Activated CD8-positive, alpha-beta T cell treated with anti-CD3 and anti-CD28 coated beads, Interleukin-2, amount 10 ng/mL, durations not matched to agents 7 days and 5 days (primary cell): ENCODE measurements around the gene PFKFB1. TPM values are rescaled to one million over a fixed set of nuclear protein-coding genes. Genes with fewer than 3 reads are reported as not detected.
"Not testable (repeated sequence)": the region's sequence is repeated elsewhere in the genome, so short reads cannot be mapped to it uniquely, and the experiment has no call there.

Experiments used
- ATAC-seq: fragments of 150-1000 bp; cut with Tn5 transposase; one replicate; pipeline ENCODE4 v1.10.0; 2021; ENCODE audit warnings: moderate library complexity
- CTCF ChIA-PET: fragments of 350-600 bp; sonication (Branson Sonifier 250); formaldehyde crosslinking; loops from one replicate; lab custom pipeline; 2021; ENCODE audit warnings: antibody characterized with exemption; lab: Charles Lee
- POLR2A ChIA-PET: fragments of 350-600 bp; sonication (Branson Sonifier 250); formaldehyde crosslinking; loops from one replicate; lab custom pipeline; 2021; ENCODE audit warnings: antibody characterized with exemption; lab: Charles Lee
- DNase-seq: peaks from one replicate; pipeline ENCODE4 v3.0.0-alpha.2; 2020
- H3K27ac Mint-ChIP-seq: one replicate; pipeline ENCODE4 v1.8.0; 2021; ENCODE audit warnings: mild to moderate bottlenecking, mixed read lengths
- H3K27me3 Mint-ChIP-seq: one replicate; pipeline ENCODE4 v1.8.0; 2021; ENCODE audit warnings: low read depth, mixed read lengths
- H3K36me3 Mint-ChIP-seq: one replicate; pipeline ENCODE4 v1.8.0; 2021; ENCODE audit warnings: low read depth, mixed read lengths
- H3K4me1 Mint-ChIP-seq: one replicate; pipeline ENCODE4 v1.8.0; 2021; ENCODE audit warnings: low read depth, mixed read lengths
- H3K4me3 Mint-ChIP-seq: one replicate; pipeline ENCODE4 v1.8.0; 2021; ENCODE audit warnings: mild to moderate bottlenecking, mixed read lengths
- H3K9me3 Mint-ChIP-seq: one replicate; pipeline ENCODE4 v1.8.0; 2022; ENCODE audit warnings: mixed read lengths; ENCODE audit not compliant: insufficient read depth
- total RNA-seq, 2 experiments: library from RNA; stranded (reverse); gene quantifications; one replicate each; pipeline ENCODE4 v1.2.3, GENCODE V29; 2021

The PFKFB1 gene
- total RNA-seq, 2 experiments from 2014 or later, result 0.44 to 0.61 TPM

DNA sequence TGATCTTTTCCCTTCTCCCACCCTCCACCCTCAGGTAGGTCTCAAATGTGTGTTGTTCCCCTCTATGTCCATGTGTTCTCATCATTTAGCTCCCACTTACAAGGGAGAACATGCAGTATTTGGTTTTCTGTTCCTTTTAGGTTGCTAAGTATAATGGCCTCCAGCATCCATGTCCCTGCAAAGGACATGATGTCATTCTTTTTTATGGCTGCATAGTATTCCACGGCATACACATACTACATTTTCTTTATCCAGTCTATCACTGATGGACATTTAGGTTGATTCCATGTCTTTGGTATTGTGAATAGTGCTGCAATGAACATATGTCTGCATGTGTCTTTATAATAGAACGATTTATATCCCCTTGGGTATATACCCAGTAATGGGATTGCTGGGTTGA lies 10.7 kb downstream of the PFKFB1 start:
- H3K36me3 Mint-ChIP-seq, H3K27ac Mint-ChIP-seq, ATAC-seq, H3K4me1 Mint-ChIP-seq, DNase-seq, CTCF ChIA-PET, H3K9me3 Mint-ChIP-seq, H3K27me3 Mint-ChIP-seq, POLR2A ChIA-PET, H3K4me3 Mint-ChIP-seq: not testable (repeated sequence)

DNA sequence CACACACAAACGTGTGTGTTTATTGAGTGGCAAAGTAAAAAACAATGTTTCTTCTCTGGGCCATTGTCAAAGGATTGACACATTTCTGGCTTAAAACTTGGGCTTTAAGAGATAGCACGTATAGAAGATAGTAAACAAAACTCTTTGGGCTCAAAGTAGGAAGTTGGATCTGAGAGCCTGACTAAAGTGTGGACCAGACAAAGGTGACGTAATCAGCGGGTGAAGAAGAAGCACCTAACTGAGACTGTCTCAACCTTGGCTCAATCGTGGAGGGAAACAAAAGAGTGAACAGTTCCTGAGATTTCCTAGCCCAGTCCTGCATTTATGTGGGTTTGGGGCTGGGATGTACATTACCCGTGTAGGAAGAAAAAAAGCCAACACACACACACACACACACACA lies 13.7 kb downstream of the PFKFB1 start:
- DNase-seq (no peak), ATAC-seq (no peak)
- no peak overlapping the region for H3K27ac Mint-ChIP-seq
- POLR2A ChIA-PET, result no interaction called here
- CTCF ChIA-PET, result no interaction called here
- no peaks in the 10 kb centered on the region for H3K36me3 Mint-ChIP-seq
- no peaks in the 10 kb centered on the region for H3K27me3 Mint-ChIP-seq
- H3K9me3 Mint-ChIP-seq, result peaks cover 6% of the 10 kb centered on the region
- no peaks in the 10 kb centered on the region for H3K4me1 Mint-ChIP-seq
- no peak overlapping the region for H3K4me3 Mint-ChIP-seq

DNA sequence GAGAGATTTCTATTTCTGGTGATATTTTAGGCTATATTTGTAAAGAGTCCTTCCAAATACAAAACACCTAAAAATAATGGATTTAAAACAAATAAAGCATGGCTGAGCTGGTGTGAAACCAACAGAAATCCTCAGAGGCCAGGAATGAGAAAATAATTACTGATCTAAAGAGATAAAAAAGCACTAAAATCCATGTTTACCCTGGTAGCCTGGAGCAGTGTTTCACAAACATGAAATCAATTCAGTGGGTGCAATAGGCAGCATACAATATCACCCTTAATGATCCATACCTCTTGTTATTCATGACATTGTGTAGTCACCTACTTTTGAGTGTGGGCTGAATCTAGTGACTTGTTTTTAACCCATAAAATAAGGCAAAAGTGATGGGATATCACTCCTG lies 14.6 kb downstream of the PFKFB1 start:
- no peak for ATAC-seq

DNA sequence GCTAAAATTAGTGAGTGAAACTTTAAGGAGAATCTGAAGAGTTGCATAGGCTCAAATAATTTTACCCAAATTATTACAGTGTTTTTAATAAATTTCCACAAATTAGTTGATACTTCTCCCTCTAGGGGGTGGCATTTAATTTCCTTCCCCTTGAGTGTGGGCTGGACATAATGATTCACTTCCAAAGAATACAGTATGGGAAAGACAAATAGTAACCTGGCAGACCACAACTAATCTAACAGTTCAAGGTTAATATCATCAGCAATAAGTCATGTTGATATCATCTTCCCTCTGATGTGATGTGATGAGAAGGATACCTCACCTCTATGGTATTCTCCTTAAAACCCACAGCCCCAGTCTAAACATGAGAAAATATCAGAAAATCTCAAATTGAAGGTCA lies 15.5 kb downstream of the PFKFB1 start:
- no peaks in the 10 kb centered on the region for H3K36me3 Mint-ChIP-seq
- no peaks in the 10 kb centered on the region for H3K9me3 Mint-ChIP-seq
- H3K4me1 Mint-ChIP-seq, result no peaks in the 10 kb centered on the region
- no peaks in the 10 kb centered on the region for H3K27me3 Mint-ChIP-seq
- no peak overlapping the region for H3K4me3 Mint-ChIP-seq
- DNase-seq (no peak), ATAC-seq (no peak)
- no peak overlapping the region for H3K27ac Mint-ChIP-seq
- POLR2A ChIA-PET, result no interaction called here
- CTCF ChIA-PET, result no interaction called here

More for the DNA sequence above, 14.6 kb downstream of the PFKFB1 start:
- H3K36me3 Mint-ChIP-seq, result no peaks in the 10 kb centered on the region
- ChIA-PET CTCF (no interaction called here), POLR2A (no interaction called here)
- peaks cover 6% of the 10 kb centered on the region for H3K9me3 Mint-ChIP-seq
- H3K27ac Mint-ChIP-seq, result no peak overlapping the region
- no peak for DNase-seq
- H3K27me3 Mint-ChIP-seq, result no peaks in the 10 kb centered on the region
- H3K4me1 Mint-ChIP-seq, result no peaks in the 10 kb centered on the region
- no peak overlapping the region for H3K4me3 Mint-ChIP-seq

DNA sequence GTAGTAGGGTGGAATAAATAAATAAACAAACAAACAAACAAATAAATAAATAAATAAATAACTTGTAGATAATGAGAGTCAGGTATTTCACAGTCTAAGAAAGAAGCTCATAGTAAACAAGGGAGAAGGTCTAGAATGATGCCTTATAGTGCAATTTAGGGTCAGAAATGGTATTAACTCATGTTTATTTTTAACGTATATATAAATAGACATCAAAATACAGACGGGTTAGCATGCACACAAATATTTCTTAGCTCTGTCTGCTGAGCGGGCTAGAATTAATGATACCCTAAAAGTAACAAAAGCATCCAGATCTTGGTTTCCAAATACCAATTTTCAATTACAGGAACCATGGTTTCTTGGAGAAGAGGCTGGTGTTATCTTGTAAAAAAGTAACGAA lies 16.6 kb downstream of the PFKFB1 start:
- Mint-ChIP-seq H3K4me3 (no peak overlapping the region), H3K27ac (no peak overlapping the region), H3K27me3 (no peaks in the 10 kb centered on the region), H3K36me3 (no peaks in the 10 kb centered on the region), H3K9me3 (no peaks in the 10 kb centered on the region), H3K4me1 (no peaks in the 10 kb centered on the region)
- ChIA-PET POLR2A (no interaction called here), CTCF (no interaction called here)
- ATAC-seq (no peak), DNase-seq (no peak)

DNA sequence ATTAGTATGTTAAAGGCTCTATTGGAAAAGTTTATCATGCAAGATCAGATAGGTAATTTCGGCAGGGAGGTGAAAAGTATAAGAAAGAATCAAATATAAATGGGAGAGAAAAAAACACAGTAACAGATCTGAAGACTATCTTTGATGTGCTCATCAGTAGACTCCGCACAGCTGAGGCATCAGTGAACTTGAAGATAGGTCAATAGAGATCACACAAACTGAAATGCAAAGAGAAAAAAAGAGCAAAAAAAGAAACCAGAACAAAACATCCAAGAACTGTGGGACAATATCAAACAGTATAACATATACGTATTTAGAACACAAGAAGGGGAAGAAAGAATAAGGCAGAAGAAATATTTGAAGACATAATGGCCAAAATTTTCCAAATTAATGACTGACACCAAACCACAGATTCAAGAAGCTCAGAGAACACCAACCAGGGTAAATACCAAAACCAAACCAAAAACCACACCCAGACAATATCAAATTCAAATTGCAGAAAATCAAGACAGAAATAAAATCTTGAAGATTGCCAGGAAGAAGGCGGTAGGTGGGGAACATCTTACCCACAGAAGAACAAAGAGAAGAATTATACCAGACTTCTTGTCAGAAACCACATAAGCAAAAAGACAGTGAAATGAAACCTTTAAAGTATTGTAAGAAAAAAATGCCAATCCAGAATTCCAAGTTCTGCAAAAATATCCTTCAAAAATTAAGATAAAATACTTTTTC lies 29.1 kb downstream of the PFKFB1 start:
- ChIA-PET CTCF (no interaction called here), POLR2A (no interaction called here)
- DNase-seq, result no peak
- H3K27ac Mint-ChIP-seq, result no peak overlapping the region
- peaks cover 8% of the 10 kb centered on the region for H3K4me1 Mint-ChIP-seq
- H3K36me3 Mint-ChIP-seq, result no peaks in the 10 kb centered on the region
- peaks cover 3% of the 10 kb centered on the region for H3K27me3 Mint-ChIP-seq
- H3K9me3 Mint-ChIP-seq, result no peaks in the 10 kb centered on the region
- ATAC-seq, result no peak
- H3K4me3 Mint-ChIP-seq, result no peak overlapping the region

DNA sequence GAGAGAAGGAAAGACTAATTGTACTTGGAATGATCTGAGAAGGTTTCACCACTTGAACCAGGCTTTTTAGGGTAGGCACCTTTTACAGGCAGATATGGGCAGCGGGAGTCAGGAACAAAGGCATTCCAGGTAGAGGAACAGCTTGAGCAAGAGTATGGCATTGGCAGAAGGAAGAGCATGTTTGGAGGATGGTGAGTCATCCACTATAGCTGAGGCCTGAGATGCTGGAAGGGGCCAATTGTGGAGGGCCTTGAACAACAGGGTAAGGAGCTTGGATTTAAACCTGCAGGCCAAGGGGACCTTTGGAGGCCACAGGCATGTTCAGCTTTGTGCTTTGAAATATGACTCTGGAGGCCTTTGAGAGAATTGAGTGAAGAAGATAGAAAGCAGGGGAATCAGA lies 32.2 kb downstream of the PFKFB1 start:
- CTCF ChIA-PET, result no interaction called here
- Mint-ChIP-seq H3K4me1 (peaks cover 8% of the 10 kb centered on the region), H3K4me3 (no peak overlapping the region), H3K36me3 (no peaks in the 10 kb centered on the region), H3K27ac (no peak overlapping the region), H3K27me3 (peaks cover 3% of the 10 kb centered on the region), H3K9me3 (no peaks in the 10 kb centered on the region)
- POLR2A ChIA-PET, result no interaction called here
- DNase-seq, result no peak
- ATAC-seq, result no peak

DNA sequence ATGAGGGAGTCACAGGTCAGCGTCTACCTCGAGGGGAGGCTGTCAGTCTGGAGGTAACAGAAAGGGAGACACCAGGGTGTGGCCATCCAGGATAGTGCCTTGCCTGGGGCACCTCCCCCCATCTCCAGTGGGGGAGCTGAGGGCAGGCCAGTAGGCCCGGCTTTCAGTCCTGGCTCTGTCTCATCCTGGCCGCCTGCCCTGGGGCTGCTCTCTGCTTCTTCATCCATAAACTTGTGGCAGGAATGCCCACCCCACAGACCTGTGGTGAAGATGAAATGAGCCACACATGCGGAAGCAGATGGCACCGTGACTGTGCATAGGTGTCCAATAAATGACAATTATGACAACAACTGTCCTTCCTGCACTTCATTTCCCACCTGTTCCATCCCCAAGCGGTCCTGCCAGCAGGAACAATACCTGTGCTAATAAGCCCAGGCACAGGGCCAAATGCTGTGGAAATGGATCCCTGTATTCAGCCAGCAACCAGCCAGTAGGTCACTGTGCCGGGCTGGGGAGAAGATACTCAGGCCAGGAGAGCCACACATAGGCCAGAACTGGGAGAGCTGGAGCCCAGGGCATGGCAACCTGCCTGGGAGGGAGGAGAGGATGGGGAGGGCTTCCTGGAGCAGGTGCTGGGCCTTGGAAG lies 43.1 kb downstream of the PFKFB1 start:
- Mint-ChIP-seq H3K27me3 (no peaks in the 10 kb centered on the region), H3K27ac (no peak overlapping the region), H3K4me1 (no peaks in the 10 kb centered on the region), H3K4me3 (no peak overlapping the region), H3K9me3 (no peaks in the 10 kb centered on the region), H3K36me3 (no peaks in the 10 kb centered on the region)
- CTCF ChIA-PET, result no interaction called here
- no peak for ATAC-seq
- no peak for DNase-seq
- POLR2A ChIA-PET, result no interaction called here

DNA sequence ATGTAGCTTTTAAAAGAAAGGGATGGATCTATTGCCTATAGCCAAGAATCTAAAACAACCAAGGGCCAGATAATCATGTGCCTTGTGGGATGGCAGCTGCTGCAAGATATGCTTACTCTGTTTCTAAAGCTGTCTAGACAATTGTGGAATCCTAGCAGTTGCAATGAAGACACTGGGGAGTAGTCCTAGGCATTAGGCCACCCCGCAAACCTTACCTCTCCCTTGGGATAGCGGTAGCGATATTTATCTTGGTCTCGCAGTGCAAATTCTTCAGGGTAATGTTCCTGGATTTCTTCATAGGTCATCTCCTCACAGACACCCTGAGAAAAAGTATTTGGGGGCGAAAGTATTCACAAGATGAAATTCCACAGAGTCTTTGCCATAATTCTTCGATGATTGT lies 48.8 kb downstream of the PFKFB1 start:
- Mint-ChIP-seq H3K27me3 (no peaks in the 10 kb centered on the region), H3K4me3 (no peak overlapping the region), H3K27ac (no peak overlapping the region), H3K9me3 (no peaks in the 10 kb centered on the region), H3K4me1 (no peaks in the 10 kb centered on the region), H3K36me3 (no peaks in the 10 kb centered on the region)
- DNase-seq, result no peak
- no peak for ATAC-seq
- POLR2A ChIA-PET, result no interaction called here
- CTCF ChIA-PET, result no interaction called here

DNA sequence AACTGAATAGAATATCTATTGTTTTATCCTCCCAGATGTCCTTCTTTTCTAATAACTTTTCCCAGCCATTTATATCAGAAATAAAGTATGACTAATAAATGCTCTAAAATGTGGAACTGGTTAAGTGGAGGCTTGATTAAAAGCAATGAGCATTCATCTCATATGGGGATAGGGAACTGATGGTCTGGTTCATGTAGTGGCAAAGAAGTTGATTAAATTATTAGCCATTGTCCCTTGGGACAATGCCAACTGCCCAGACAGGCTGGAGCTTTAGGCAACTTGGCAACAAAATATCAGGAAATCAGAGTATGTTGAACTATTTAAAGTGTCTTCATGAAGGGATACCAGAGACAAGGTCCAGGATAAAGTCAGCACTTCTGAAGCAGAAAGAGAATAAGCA lies 49.2 kb downstream of the PFKFB1 start:
- no peak for DNase-seq
- no peak for ATAC-seq
- Mint-ChIP-seq H3K4me1 (no peaks in the 10 kb centered on the region), H3K4me3 (no peak overlapping the region), H3K27me3 (no peaks in the 10 kb centered on the region), H3K27ac (no peak overlapping the region), H3K36me3 (no peaks in the 10 kb centered on the region), H3K9me3 (no peaks in the 10 kb centered on the region)
- POLR2A ChIA-PET, result no interaction called here
- CTCF ChIA-PET, result no interaction called here

DNA sequence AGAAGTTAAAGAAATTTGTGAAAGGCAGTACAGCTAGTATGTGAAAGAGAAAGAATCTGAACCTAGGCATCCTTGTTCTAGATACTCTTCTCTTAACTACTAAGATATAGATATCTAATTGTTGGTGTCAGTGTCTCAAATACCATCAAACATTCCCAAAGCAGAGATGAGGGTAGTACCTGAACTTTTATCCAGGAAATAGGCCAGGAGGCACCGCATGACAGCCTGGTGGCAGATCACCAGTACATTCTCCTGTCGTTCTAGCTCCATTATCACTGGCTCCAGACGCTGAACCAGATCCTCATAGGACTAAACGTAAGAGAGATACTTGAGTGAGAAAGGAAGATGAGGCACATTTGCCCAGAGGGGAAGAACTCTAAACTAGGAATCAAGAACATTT lies 56.6 kb downstream of the PFKFB1 start:
- Mint-ChIP-seq H3K4me3 (no peak overlapping the region), H3K27ac (no peak overlapping the region), H3K9me3 (no peaks in the 10 kb centered on the region), H3K27me3 (no peaks in the 10 kb centered on the region), H3K36me3 (no peaks in the 10 kb centered on the region), H3K4me1 (no peaks in the 10 kb centered on the region)
- CTCF ChIA-PET, result no interaction called here
- no peak for ATAC-seq
- no peak for DNase-seq
- POLR2A ChIA-PET, result no interaction called here

DNA sequence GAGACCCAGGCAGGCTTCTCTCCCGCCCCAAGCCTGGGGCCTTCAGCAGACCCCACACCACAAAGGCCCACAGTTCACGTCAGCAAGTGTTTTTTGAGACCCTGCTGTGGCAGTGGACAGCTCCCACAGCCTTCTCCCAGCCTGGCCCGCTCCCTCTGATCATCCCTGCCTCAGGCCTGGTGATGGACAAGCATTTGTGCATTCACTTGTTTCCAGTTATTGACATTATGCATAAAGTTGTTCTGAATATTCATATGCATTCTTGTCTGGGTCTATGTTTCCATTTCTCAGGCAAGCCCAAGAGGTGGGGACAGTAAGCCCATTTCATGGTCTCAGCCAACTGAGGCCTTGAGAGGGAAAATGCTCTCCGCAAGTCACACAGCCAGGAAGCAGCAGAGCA lies 58.7 kb downstream of the PFKFB1 start:
- Mint-ChIP-seq H3K4me1 (no peaks in the 10 kb centered on the region), H3K4me3 (no peak overlapping the region), H3K27ac (no peak overlapping the region), H3K9me3 (no peaks in the 10 kb centered on the region), H3K27me3 (no peaks in the 10 kb centered on the region), H3K36me3 (no peaks in the 10 kb centered on the region)
- ATAC-seq (no peak), DNase-seq (no peak)
- ChIA-PET POLR2A (no interaction called here), CTCF (no interaction called here)

DNA sequence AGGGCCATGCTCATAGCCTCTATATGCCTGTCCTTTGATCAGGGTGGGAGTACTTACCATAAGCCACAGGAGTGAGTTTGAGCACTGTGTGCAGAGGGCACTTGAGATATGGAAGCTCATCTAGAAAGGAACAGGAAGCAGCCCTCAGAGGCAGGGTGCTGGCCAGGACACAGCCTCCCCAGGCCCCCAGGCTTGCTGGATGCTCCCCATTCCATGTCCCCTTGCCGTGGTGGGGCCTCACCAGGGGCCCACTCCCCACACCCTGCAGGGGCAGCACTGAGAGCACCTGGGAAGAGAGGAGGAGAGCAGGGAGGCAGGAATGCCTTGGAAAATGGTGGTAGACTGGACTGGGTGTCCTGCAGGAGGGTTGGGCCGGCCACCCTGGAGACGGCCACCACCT lies 59.1 kb downstream of the PFKFB1 start:
- DNase-seq (no peak), ATAC-seq (no peak)
- CTCF ChIA-PET, result no interaction called here
- no peaks in the 10 kb centered on the region for H3K9me3 Mint-ChIP-seq
- no peak overlapping the region for H3K27ac Mint-ChIP-seq
- H3K4me1 Mint-ChIP-seq, result no peaks in the 10 kb centered on the region
- no peak overlapping the region for H3K4me3 Mint-ChIP-seq
- no peaks in the 10 kb centered on the region for H3K27me3 Mint-ChIP-seq
- H3K36me3 Mint-ChIP-seq, result no peaks in the 10 kb centered on the region
- POLR2A ChIA-PET, result no interaction called here
